CD4-positive, alpha-beta T cell (primary cell): ENCODE measurements around the gene TRAPPC2L. TPM values are rescaled to one million over a fixed set of nuclear protein-coding genes. Genes with fewer than 3 reads are reported as not detected.

Source experiments
- ATAC-seq: fragments of 200-7000 bp; cut with Tn5 transposase; one replicate; pipeline ENCODE4 v1.10.0; 2022; ENCODE audit warnings: mild to moderate bottlenecking; ENCODE audit not compliant: poor library complexity
- CTCF ChIA-PET: fragments of 350-600 bp; sonication (Branson Sonifier 250); formaldehyde crosslinking; loops from one replicate; lab custom pipeline; 2021; ENCODE audit warnings: antibody characterized with exemption, inconsistent platforms; lab: Charles Lee
- POLR2A ChIA-PET: fragments of 350-600 bp; sonication (Branson Sonifier 250); formaldehyde crosslinking; loops from one replicate; lab custom pipeline; 2021; ENCODE audit warnings: antibody characterized with exemption, inconsistent platforms; lab: Charles Lee
- DNase-seq, 14 experiments: peaks; one replicate each; pipeline ENCODE4 v3.0.0-alpha.2; 2013 to 2020; ENCODE audit warnings: mixed read lengths in 2 of 14
- H3K27ac ChIP-seq, 2 donors: one replicate each; pipeline versions ENCODE4 v1.5.1 to v1.7.0; 2013; ENCODE audit warnings: low read length in 2 of 2, low read depth in 1 of 2, mild to moderate bottlenecking in 1 of 2
- H3K27me3 ChIP-seq, 2 experiments: 1 replicate in 1 of 2; 2 replicates in 1 of 2; pipeline versions ENCODE4 v1.6.1 to v1.7.0; 2013; ENCODE audit warnings: low read length in 2 of 2, control low read depth in 1 of 2, mild to moderate bottlenecking in 1 of 2, moderate library complexity in 1 of 2; ENCODE audit not compliant: insufficient read depth in 2 of 2, control insufficient read depth in 1 of 2
- H3K36me3 ChIP-seq: one replicate; pipeline ENCODE4 v1.6.1; 2013; ENCODE audit warnings: low read length, control low read depth; ENCODE audit not compliant: insufficient read depth
- H3K4me1 ChIP-seq: one replicate; pipeline ENCODE4 v1.6.1; 2013; ENCODE audit warnings: low read length, control low read depth; ENCODE audit not compliant: insufficient read depth
- H3K4me3 ChIP-seq: one replicate; pipeline ENCODE4 v1.5.1; 2013; ENCODE audit warnings: mild to moderate bottlenecking, low read length, moderate library complexity
- H3K9me3 ChIP-seq, 2 experiments: 1 replicate in 1 of 2; 2 replicates in 1 of 2; pipeline versions ENCODE4 v1.6.1 to v1.7.0; 2013; ENCODE audit warnings: low read length in 2 of 2, mild to moderate bottlenecking in 2 of 2, control low read depth in 1 of 2, moderate library complexity in 1 of 2; ENCODE audit not compliant: control insufficient read depth in 1 of 2, insufficient read depth in 1 of 2
- H3K27ac Mint-ChIP-seq: one replicate; pipeline ENCODE4 v1.8.0; 2020; ENCODE audit warnings: mixed read lengths
- H3K27me3 Mint-ChIP-seq: one replicate; pipeline ENCODE4 v1.8.0; 2021; ENCODE audit warnings: mixed read lengths
- H3K36me3 Mint-ChIP-seq: one replicate; pipeline ENCODE4 v1.8.0; 2021; ENCODE audit warnings: low read depth, mixed read lengths
- H3K4me1 Mint-ChIP-seq: one replicate; pipeline ENCODE4 v1.8.0; 2021; ENCODE audit warnings: low read depth, mixed read lengths
- H3K4me3 Mint-ChIP-seq: one replicate; pipeline ENCODE4 v1.8.0; 2020; ENCODE audit warnings: mild to moderate bottlenecking, mixed read lengths
- H3K9me3 Mint-ChIP-seq: one replicate; pipeline ENCODE4 v1.8.0; 2020; ENCODE audit warnings: mixed read lengths
- intact Hi-C, 2 experiments: fragments of 100-400 bp; cut with DNase I in 1 of 2; cut with micrococcal nuclease in 1 of 2; formaldehyde crosslinking; loops; one replicate each; pipeline versions ENCODE4 v1.15.1 to v1.9.0; 2023 to 2025; cut with DNase I, micrococcal nuclease
- total RNA-seq, 174 experiments: library from RNA in 2 of 174; stranded (reverse) in 2 of 174; gene quantifications; one replicate each; pipeline ENCODE4 v1.2.3 and lab custom pipeline; 2021 to 2026
- TF ChIP-seq, protein P1 (sequence below): fragments of 200-600 bp; IDR thresholded peaks from one replicate; pipeline ENCODE4 v1.8.0; 2022; ENCODE audit warnings: antibody characterized with exemption, mild to moderate bottlenecking

Gene TRAPPC2L
- total RNA-seq, 2 experiments from 2014 or later, result 48.0 to 48.2 TPM

DNA sequence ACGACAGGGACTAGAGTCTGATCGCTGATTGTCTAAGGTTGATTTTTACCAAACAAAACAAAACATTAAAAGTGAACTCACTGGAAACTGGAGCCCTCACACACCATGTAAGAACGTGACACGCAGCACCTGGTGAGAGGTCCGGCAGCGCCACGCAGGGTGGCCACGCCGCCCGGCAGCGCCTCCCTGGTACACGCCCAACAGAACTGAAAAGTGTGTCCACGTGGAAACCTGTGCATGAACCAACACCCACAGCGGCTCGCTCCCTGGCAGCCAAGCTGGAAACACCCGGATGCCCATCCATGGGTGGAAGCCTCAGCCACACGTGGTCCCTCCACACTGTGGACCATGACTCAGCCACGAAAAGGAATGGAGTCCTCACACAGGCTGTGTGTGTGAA, 9.3 kb upstream of the TRAPPC2L start:
- ATAC-seq, result no peak
- Mint-ChIP-seq H3K9me3 (no peaks in the 10 kb centered on the region), H3K27me3 (no peaks in the 10 kb centered on the region), H3K36me3 (peaks cover 5% of the 10 kb centered on the region), H3K4me1 (no peaks in the 10 kb centered on the region), H3K4me3 (no peak overlapping the region), H3K27ac (no peak overlapping the region)
- H3K27ac ChIP-seq, result no peak overlapping the region
- H3K4me1 ChIP-seq, result no peaks in the 10 kb centered on the region
- no peaks in the 10 kb centered on the region for H3K27me3 ChIP-seq
- peaks cover 18% of the 10 kb centered on the region for H3K36me3 ChIP-seq
- no peak overlapping the region for H3K4me3 ChIP-seq
- ChIA-PET POLR2A (no interaction called here), CTCF (no interaction called here)
- no peaks in the 10 kb centered on the region for H3K9me3 ChIP-seq
- no peak for DNase-seq
- TF ChIP-seq, protein P1, sequence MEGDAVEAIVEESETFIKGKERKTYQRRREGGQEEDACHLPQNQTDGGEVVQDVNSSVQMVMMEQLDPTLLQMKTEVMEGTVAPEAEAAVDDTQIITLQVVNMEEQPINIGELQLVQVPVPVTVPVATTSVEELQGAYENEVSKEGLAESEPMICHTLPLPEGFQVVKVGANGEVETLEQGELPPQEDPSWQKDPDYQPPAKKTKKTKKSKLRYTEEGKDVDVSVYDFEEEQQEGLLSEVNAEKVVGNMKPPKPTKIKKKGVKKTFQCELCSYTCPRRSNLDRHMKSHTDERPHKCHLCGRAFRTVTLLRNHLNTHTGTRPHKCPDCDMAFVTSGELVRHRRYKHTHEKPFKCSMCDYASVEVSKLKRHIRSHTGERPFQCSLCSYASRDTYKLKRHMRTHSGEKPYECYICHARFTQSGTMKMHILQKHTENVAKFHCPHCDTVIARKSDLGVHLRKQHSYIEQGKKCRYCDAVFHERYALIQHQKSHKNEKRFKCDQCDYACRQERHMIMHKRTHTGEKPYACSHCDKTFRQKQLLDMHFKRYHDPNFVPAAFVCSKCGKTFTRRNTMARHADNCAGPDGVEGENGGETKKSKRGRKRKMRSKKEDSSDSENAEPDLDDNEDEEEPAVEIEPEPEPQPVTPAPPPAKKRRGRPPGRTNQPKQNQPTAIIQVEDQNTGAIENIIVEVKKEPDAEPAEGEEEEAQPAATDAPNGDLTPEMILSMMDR, result no peak
- intact Hi-C loops, result no loop called here

DNA sequence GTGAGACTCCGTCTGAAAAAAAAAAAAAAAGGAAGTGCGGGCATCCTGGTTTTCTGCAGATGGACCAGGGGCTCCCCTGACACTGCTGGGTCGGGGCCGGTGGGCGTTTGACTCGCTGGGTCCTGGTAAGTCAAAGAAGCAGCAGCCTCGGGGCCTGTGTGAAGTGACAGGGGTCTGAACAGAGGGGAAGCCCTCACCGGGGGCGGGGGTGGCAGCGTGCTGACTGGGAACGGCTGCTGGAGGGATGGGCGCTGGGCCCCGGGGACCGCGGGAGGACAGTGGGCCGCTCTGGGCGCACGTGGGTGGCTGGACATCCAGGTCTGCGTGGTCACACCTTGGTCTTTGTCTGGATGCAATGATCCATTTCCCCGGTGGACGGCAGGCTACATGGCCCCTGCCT, 8.4 kb upstream of the TRAPPC2L start:
- Histone ChIP-seq H3K27me3 (no peaks in the 10 kb centered on the region), H3K9me3 (no peaks in the 10 kb centered on the region), H3K4me1 (peaks cover 3% of the 10 kb centered on the region), H3K4me3 (no peak overlapping the region), H3K36me3 (peaks cover 15% of the 10 kb centered on the region), H3K27ac (no peak overlapping the region)
- ChIA-PET POLR2A (no interaction called here), CTCF (no interaction called here)
- no peak for DNase-seq
- Mint-ChIP-seq H3K9me3 (no peaks in the 10 kb centered on the region), H3K4me3 (no peak overlapping the region), H3K36me3 (no peaks in the 10 kb centered on the region), H3K27me3 (no peaks in the 10 kb centered on the region), H3K4me1 (no peaks in the 10 kb centered on the region), H3K27ac (no peak overlapping the region)
- intact Hi-C loops, result no loop called here
- ATAC-seq, result no peak
- TF ChIP-seq, protein P1, result no peak

DNA sequence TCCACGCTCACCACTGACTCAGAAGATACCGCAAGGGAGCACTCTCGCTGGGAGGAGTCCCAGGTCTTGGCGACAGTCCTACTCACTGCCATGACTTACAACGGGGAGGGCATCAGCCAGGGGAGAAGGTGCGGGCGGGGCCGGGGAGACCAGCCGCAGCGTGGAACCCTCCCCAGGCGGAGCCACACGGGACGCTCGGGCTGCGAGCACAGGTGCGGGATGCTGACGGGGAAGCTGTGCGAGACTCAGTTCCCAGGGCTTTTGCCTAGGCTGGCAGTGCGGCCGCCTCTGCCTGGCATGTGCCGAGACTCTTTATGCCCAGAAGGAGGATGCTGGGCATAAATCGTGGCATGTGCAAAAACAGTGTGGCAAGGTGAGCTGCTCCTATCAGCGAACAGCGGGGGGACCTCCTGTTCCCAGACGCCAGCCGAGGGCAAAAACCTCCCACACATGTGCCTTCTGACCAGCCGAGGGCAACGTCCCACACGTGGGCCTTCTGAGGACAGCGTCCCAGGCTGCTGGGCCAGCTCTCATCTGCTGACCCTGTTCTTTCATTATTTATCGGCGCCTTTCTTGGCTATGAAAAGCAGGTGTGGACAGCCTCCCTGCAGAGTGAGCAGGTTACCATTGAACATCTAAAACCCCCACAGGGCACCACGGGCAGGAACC, 6.3 kb upstream of the TRAPPC2L start:
- Histone ChIP-seq H3K27ac (no peak overlapping the region), H3K27me3 (no peaks in the 10 kb centered on the region), H3K4me1 (peaks cover 25% of the 10 kb centered on the region), H3K36me3 (peaks cover 15% of the 10 kb centered on the region), H3K9me3 (no peaks in the 10 kb centered on the region), H3K4me3 (no peak overlapping the region)
- Mint-ChIP-seq H3K36me3 (no peaks in the 10 kb centered on the region), H3K27ac (no peak overlapping the region), H3K4me3 (no peak overlapping the region), H3K9me3 (no peaks in the 10 kb centered on the region), H3K27me3 (no peaks in the 10 kb centered on the region), H3K4me1 (peaks cover 11% of the 10 kb centered on the region)
- DNase-seq, result no peak
- TF ChIP-seq, protein P1, result no peak
- ChIA-PET POLR2A (no interaction called here), CTCF (no interaction called here)
- intact Hi-C loops, result no loop called here
- ATAC-seq, result no peak
